ENCODE measurements around the gene SLC39A8. TPM values are rescaled to one million over a fixed set of nuclear protein-coding genes. Genes with fewer than 3 reads are reported as not detected.
"Not testable (repeated sequence)": the region's sequence is repeated elsewhere in the genome, so short reads cannot be mapped to it uniquely, and the experiment has no call there.

SLC39A8 gene
- total and polyA plus RNA-seq, 12 donors = 2.0 to 24.2 (median 8.2) TPM

DNA sequence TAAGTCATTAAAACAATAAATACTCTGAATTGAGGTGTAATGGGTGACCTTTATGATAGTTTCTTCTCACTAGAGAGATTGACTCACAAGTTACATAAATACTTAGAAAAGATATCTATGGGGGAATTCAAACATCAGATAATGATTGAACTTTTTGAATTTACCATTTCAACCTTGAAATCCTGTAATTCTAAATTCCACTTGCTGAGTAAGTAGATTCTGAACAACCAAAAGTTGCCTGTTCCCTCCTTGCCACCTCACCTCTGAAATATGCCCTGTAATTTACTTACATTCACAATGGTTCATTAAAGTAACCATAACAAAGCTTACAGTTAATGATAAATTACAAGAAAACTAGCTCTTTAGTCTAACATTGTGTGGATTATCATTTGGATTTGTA, 43.3 kb upstream of the SLC39A8 start:
- H3K4me1 ChIP-seq (replicated peaks in 1 of 2) = no peaks in the 10 kb centered on the region
- no peaks in the 10 kb centered on the region for H3K36me3 ChIP-seq (replicated peaks in 1 of 2)
- H3K4me3 ChIP-seq = no peak overlapping the region
- no peak for DNase-seq
- TF ChIP-seq POLR2A (IDR thresholded peaks at IDR 0.05) = no peak
- TF ChIP-seq CTCF (IDR thresholded peaks at IDR 0.05) = no peak
- H3K9me3 ChIP-seq (replicated peaks in 1 of 3) = no peaks in the 10 kb centered on the region
- intact Hi-C loops (cut with DNase I) = no loop called here
- H3K27ac ChIP-seq = no peak overlapping the region
- no peaks in the 10 kb centered on the region for H3K27me3 ChIP-seq

- 26 to 56% (median 42%) methylated on average over 2 of the region's 2 CpGs for WGBS, 4 donors
- no peak for TF ChIP-seq CTCF (IDR thresholded peaks at IDR 0.05)
- no peak for TF ChIP-seq POLR2A (IDR thresholded peaks at IDR 0.05)
- intact Hi-C loops (cut with DNase I) = no loop called here
Observed at GRCh38 chr4:102387552-102388150, 42.4 kb upstream of the SLC39A8 start.

DNA sequence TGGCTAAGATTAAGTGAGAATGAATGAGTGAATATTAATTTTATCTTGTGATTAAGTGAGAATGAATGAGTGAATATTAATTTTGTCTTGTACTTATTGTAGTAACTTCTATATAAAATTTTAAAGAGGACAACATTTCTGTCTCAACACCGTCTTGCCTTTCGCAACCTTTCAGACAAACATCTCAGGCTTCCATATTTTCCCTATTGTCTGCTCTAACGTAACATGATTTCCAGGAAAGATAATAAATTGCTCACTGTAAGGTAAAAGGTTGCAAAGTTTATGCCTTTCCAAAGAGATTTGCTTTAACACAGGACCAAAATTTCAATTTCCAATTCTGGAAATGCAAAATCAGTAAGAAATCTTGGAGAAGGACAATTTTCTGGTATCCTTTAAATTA, 41.7 kb upstream of the SLC39A8 start:
- intact Hi-C loops (cut with DNase I) = no loop called here
- Histone ChIP-seq H3K27me3 (no peaks in the 10 kb centered on the region), H3K36me3 (replicated peaks in 1 of 2) (no peaks in the 10 kb centered on the region), H3K9me3 (replicated peaks in 1 of 3) (no peaks in the 10 kb centered on the region), H3K4me1 (replicated peaks in 1 of 2) (no peaks in the 10 kb centered on the region), H3K4me3 (no peak overlapping the region), H3K27ac (no peak overlapping the region)
- no peak for TF ChIP-seq CTCF (IDR thresholded peaks at IDR 0.05)
- no peak for TF ChIP-seq POLR2A (IDR thresholded peaks at IDR 0.05)
- DNase-seq = no peak
- 88 to 93% (median 89%) methylated on average over 3 of the region's 3 CpGs for WGBS, 4 donors

More at GRCh38 chr4:102387552-102388150, 42.4 kb upstream of the SLC39A8 start:
- Histone ChIP-seq H3K27me3 (no peaks in the 10 kb centered on the region), H3K4me1 (replicated peaks in 1 of 2) (no peaks in the 10 kb centered on the region), H3K36me3 (replicated peaks in 1 of 2) (no peaks in the 10 kb centered on the region), H3K9me3 (replicated peaks in 1 of 3) (no peaks in the 10 kb centered on the region), H3K4me3 (no peak overlapping the region), H3K27ac (no peak overlapping the region)
- no peak for DNase-seq

GRCh38 chr4:102380253-102380652, 35.0 kb upstream of the SLC39A8 start:
- 52 to 100% (median 80%) methylated on average over 4 to 10 of the region's 10 CpGs for WGBS, 4 donors
- DNase-seq; H3K4me1 ChIP-seq (replicated peaks in 1 of 2); intact Hi-C loops (cut with DNase I); H3K27ac ChIP-seq; H3K4me3 ChIP-seq; H3K27me3 ChIP-seq; H3K36me3 ChIP-seq (replicated peaks in 1 of 2); H3K9me3 ChIP-seq (replicated peaks in 1 of 3): not testable (repeated sequence)

DNA sequence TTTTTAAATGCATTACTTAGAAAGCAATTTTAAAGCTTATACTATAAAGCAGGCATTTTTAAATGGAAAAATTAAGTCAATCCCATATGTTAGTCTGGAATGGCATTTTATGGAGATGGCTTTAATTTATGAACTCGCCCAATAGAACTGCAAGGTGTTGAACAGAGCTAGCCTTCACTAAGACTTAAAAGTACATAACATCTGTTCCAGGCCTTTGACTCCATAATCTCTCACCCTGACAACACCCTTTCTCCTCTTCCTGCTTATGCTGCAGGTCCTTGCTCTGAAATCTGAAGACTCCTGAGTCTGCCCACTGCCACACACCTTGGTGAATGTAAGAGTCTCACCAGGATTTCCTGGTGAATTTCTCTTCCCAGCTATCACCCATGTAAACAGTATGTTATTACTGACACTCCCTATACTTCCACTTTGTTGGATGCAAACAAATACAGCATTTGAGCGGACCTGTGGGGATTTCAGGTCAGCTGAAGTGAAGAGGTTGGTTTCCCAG, 17.7 kb upstream of the SLC39A8 start:
- 72 to 86% (median 80%) methylated on average over 2 of the region's 2 CpGs for WGBS, 4 donors
- H3K9me3 ChIP-seq (replicated peaks in 1 of 3) = no peaks in the 10 kb centered on the region

More for the DNA sequence above, 17.7 kb upstream of the SLC39A8 start:
- H3K27me3 ChIP-seq = no peaks in the 10 kb centered on the region
- no peak for DNase-seq
- no peaks in the 10 kb centered on the region for H3K4me1 ChIP-seq (replicated peaks in 1 of 2)
- no peaks in the 10 kb centered on the region for H3K36me3 ChIP-seq (replicated peaks in 1 of 2)
- H3K4me3 ChIP-seq = no peak overlapping the region
- TF ChIP-seq CTCF (IDR thresholded peaks at IDR 0.05) (no peak), POLR2A (IDR thresholded peaks at IDR 0.05) (no peak)
- intact Hi-C loops (cut with DNase I) = no loop called here
- no peak overlapping the region for H3K27ac ChIP-seq

All from adrenal gland (tissue), 12 donors.